Measurements from ENCODE around the gene CDH22. TPM values are rescaled to one million over a fixed set of nuclear protein-coding genes. Genes with fewer than 3 reads are reported as not detected.

The CDH22 gene
- total RNA-seq, 1 experiment from 2014 or later, result 0.11 TPM

GRCh38 chr20:46351357-46352058 is 43.2 kb upstream of the CDH22 start:
- Mint-ChIP-seq H3K27me3 (ENCODE audit: insufficient read depth, unreplicated experiment) (no peaks in the 10 kb centered on the region), H3K36me3 (ENCODE audit: insufficient read depth, unreplicated experiment) (peaks cover 41% of the 10 kb centered on the region), H3K4me3 (ENCODE audit: unreplicated experiment) (no peak overlapping the region), H3K27ac (ENCODE audit: unreplicated experiment) (peak overlapping the region; percentile 9), H3K4me1 (ENCODE audit: low read depth, unreplicated experiment) (peaks cover 41% of the 10 kb centered on the region), H3K9me3 (ENCODE audit: unreplicated experiment) (no peaks in the 10 kb centered on the region)
- DNase-seq, result no peak
- POLR2A ChIA-PET, result no interaction called here
- CTCF ChIA-PET, result interaction anchor here (0.6 kb wide), 1 partner anchor 27 kb away, joined by 3 read pairs; no protein-coding TSS in a partner anchor
- Histone ChIP-seq H3K36me3 (ENCODE audit: control insufficient read depth, insufficient read depth, low read length) (peaks cover 5% of the 10 kb centered on the region), H3K27me3 (replicated peaks; ENCODE audit: control insufficient read depth, insufficient read depth, low read length) (no peaks in the 10 kb centered on the region), H3K9me3 (no peaks in the 10 kb centered on the region), H3K4me3 (ENCODE audit: low read depth, low read length) (no peak overlapping the region), H3K4me1 (peaks cover 40% of the 10 kb centered on the region)
- no TSS peak for BruUV-seq (replicated peaks)
- TF ChIP-seq CTCF (IDR thresholded peaks at IDR 0.05; ENCODE audit: insufficient read depth in 1 of 2, low read depth in 1 of 2, low read length in 1 of 2, severe bottlenecking in 1 of 2, unreplicated experiment in 1 of 2), result no peak
- intact Hi-C loops (cut with micrococcal nuclease; ENCODE audit: unreplicated experiment), result loop anchor here (10.0 kb wide), 1 partner anchor 337 kb away; no protein-coding TSS in a partner anchor

GRCh38 chr20:46350986-46351267 is 42.6 kb upstream of the CDH22 start:
- no peaks in the 10 kb centered on the region for H3K9me3 Mint-ChIP-seq (ENCODE audit: unreplicated experiment)
- intact Hi-C loops (cut with micrococcal nuclease; ENCODE audit: unreplicated experiment), result loop anchor here (10.0 kb wide), 1 partner anchor 336 kb away; no protein-coding TSS in a partner anchor
- no peak for TF ChIP-seq CTCF (IDR thresholded peaks at IDR 0.05; ENCODE audit: insufficient read depth in 1 of 2, low read depth in 1 of 2, low read length in 1 of 2, severe bottlenecking in 1 of 2, unreplicated experiment in 1 of 2)
- H3K27ac Mint-ChIP-seq (ENCODE audit: unreplicated experiment), result peak overlapping the region; percentile 89
- Histone ChIP-seq H3K36me3 (ENCODE audit: control insufficient read depth, insufficient read depth, low read length) (peaks cover 3% of the 10 kb centered on the region), H3K9me3 (no peaks in the 10 kb centered on the region), H3K4me3 (ENCODE audit: low read depth, low read length) (no peak overlapping the region), H3K4me1 (peaks cover 34% of the 10 kb centered on the region), H3K27me3 (replicated peaks; ENCODE audit: control insufficient read depth, insufficient read depth, low read length) (no peaks in the 10 kb centered on the region)
- DNase-seq, result no peak
- CTCF ChIA-PET, result interaction anchor here (0.6 kb wide), 1 partner anchor 27 kb away, joined by 3 read pairs; no protein-coding TSS in a partner anchor
- no peak overlapping the region for H3K4me3 Mint-ChIP-seq (ENCODE audit: unreplicated experiment)
- POLR2A ChIA-PET, result no interaction called here
- BruUV-seq (replicated peaks), result no TSS peak
- peaks cover 37% of the 10 kb centered on the region for H3K36me3 Mint-ChIP-seq (ENCODE audit: insufficient read depth, unreplicated experiment)
- no peaks in the 10 kb centered on the region for H3K27me3 Mint-ChIP-seq (ENCODE audit: insufficient read depth, unreplicated experiment)
- H3K4me1 Mint-ChIP-seq (ENCODE audit: low read depth, unreplicated experiment), result peaks cover 38% of the 10 kb centered on the region

- no peak for DNase-seq
- no peaks in the 10 kb centered on the region for H3K27me3 Mint-ChIP-seq (ENCODE audit: insufficient read depth, unreplicated experiment)
- Histone ChIP-seq H3K36me3 (ENCODE audit: control insufficient read depth, insufficient read depth, low read length) (peaks cover 3% of the 10 kb centered on the region), H3K4me1 (peaks cover 29% of the 10 kb centered on the region), H3K4me3 (ENCODE audit: low read depth, low read length) (no peak overlapping the region), H3K27me3 (replicated peaks; ENCODE audit: control insufficient read depth, insufficient read depth, low read length) (no peaks in the 10 kb centered on the region), H3K9me3 (no peaks in the 10 kb centered on the region)
- TF ChIP-seq CTCF (IDR thresholded peaks at IDR 0.05; ENCODE audit: insufficient read depth in 1 of 2, low read depth in 1 of 2, low read length in 1 of 2, severe bottlenecking in 1 of 2, unreplicated experiment in 1 of 2), result no peak
- peaks cover 32% of the 10 kb centered on the region for H3K36me3 Mint-ChIP-seq (ENCODE audit: insufficient read depth, unreplicated experiment)
- BruUV-seq (replicated peaks), result no TSS peak
- peak overlapping the region; percentile 89 for H3K27ac Mint-ChIP-seq (ENCODE audit: unreplicated experiment)
- ChIA-PET POLR2A (interaction anchor here (0.6 to 2.7 kb wide), 2 partner anchors 14 to 264 kb away, joined by 9 to 14 read pairs; no protein-coding TSS in a partner anchor), CTCF (interaction anchor here (0.6 to 2.7 kb wide), 3 partner anchors 28 to 44 kb away, joined by 3 to 32 read pairs (median 3); no protein-coding TSS in a partner anchor)
- intact Hi-C loops (cut with micrococcal nuclease; ENCODE audit: unreplicated experiment), result loop anchor here (10.0 kb wide), 1 partner anchor 336 kb away; no protein-coding TSS in a partner anchor
- H3K4me3 Mint-ChIP-seq (ENCODE audit: unreplicated experiment), result no peak overlapping the region
- H3K9me3 Mint-ChIP-seq (ENCODE audit: unreplicated experiment), result no peaks in the 10 kb centered on the region
- peaks cover 33% of the 10 kb centered on the region for H3K4me1 Mint-ChIP-seq (ENCODE audit: low read depth, unreplicated experiment)
These were observed 42.1 kb upstream of the CDH22 start for GRCh38 chr20:46350201-46350985.

All from Caco-2 (cell line).